ENCODE measurements around the gene CD300H.

- TF ChIP-seq, protein P1, sequence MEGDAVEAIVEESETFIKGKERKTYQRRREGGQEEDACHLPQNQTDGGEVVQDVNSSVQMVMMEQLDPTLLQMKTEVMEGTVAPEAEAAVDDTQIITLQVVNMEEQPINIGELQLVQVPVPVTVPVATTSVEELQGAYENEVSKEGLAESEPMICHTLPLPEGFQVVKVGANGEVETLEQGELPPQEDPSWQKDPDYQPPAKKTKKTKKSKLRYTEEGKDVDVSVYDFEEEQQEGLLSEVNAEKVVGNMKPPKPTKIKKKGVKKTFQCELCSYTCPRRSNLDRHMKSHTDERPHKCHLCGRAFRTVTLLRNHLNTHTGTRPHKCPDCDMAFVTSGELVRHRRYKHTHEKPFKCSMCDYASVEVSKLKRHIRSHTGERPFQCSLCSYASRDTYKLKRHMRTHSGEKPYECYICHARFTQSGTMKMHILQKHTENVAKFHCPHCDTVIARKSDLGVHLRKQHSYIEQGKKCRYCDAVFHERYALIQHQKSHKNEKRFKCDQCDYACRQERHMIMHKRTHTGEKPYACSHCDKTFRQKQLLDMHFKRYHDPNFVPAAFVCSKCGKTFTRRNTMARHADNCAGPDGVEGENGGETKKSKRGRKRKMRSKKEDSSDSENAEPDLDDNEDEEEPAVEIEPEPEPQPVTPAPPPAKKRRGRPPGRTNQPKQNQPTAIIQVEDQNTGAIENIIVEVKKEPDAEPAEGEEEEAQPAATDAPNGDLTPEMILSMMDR (IDR thresholded peaks at IDR 0.05), result peak; percentile 79
- no peak for TF ChIP-seq ZFX (IDR thresholded peaks at IDR 0.05; ENCODE audit: borderline replicate concordance)
These were observed 34.7 kb upstream of the CD300H start for GRCh38 chr17:74601944-74602572.
